ENCODE measurements around the gene SLC38A7. TPM values are rescaled to one million over a fixed set of nuclear protein-coding genes. Genes with fewer than 3 reads are reported as not detected.

SLC38A7 gene
- total RNA-seq (2014; rRNA removed; shearing (Covaris generic)) (16.1 and 21.2 TPM in 2 replicates), polyA plus RNA-seq (2016; fragmentation: Nextera tagmentation; extraction: Ambion mirVana) (19.2 and 20.2 TPM in 2 replicates)

GRCh38 chr16:58684354-58685083 is at the start of gene SLC38A7:
Gene SLC38A7 (minus strand): TSS chr16:58684770. CDS start chr16:58680126, 4,644 bp downstream.
- TF ChIP-seq EZH2phosphoT487 (IDR thresholded peaks at IDR 0.05; ENCODE audit: insufficient read depth, low read depth) = no peak
- no peak for TF ChIP-seq EZH2 (IDR thresholded peaks at IDR 0.05; ENCODE audit: insufficient read depth, poor library complexity, severe bottlenecking)
- Histone ChIP-seq H3K27me3 (replicated peaks; ENCODE audit: insufficient read depth) (no peaks in the 10 kb centered on the region), H3F3A (ENCODE audit: insufficient read depth) (peaks cover 18% of the 10 kb centered on the region), H3K79me2 (ENCODE audit: insufficient read depth) (peaks cover 25% of the 10 kb centered on the region), H3K4me3 (peak within 1 kb of the TSS; percentile 90), H2AFZ (peak within 1 kb of the TSS; percentile 95), H3K4me2 (ENCODE audit: unreplicated experiment) (peak within 1 kb of the TSS; percentile 99), H3K9me3 (ENCODE audit: low read depth) (no peaks in the 10 kb centered on the region), H3K27ac (peak within 1 kb of the TSS; percentile 65), H3K4me1 (ENCODE audit: insufficient read depth) (peaks cover 19% of the 10 kb centered on the region; the same call in 1 of the 2 replicates), H3K9ac (peak within 1 kb of the TSS; percentile 97), H3K36me3 (ENCODE audit: low read depth) (no peaks in the 10 kb centered on the region), H3K9me2 (ENCODE audit: insufficient read depth) (no peaks in the 10 kb centered on the region), H4K20me1 (ENCODE audit: insufficient read depth) (no peaks in the 10 kb centered on the region)
- in situ Hi-C loops (cut with MboI) = no loop called here
- peak; percentile 94 for DNase-seq
- WGBS, 2 experiments (ENCODE audit: low coverage in 1 of 2, low lambda C conversion rate in 2 of 2, missing lambda C conversion rate in 2 of 2) = 4 to 5% methylated on average over 39 to 41 of the region's 41 CpGs

- Histone ChIP-seq H3K9ac (peak within 1 kb of the TSS; percentile 80), H3K4me2 (ENCODE audit: unreplicated experiment) (peak within 1 kb of the TSS; percentile 86), H3K27ac (peak within 1 kb of the TSS; percentile 28), H3K9me3 (ENCODE audit: low read depth) (no peaks in the 10 kb centered on the region), H4K20me1 (ENCODE audit: insufficient read depth) (no peaks in the 10 kb centered on the region; the same call in 1 of the 2 replicates), H3K36me3 (ENCODE audit: low read depth) (no peaks in the 10 kb centered on the region), H3K27me3 (replicated peaks; ENCODE audit: insufficient read depth) (no peaks in the 10 kb centered on the region), H3F3A (ENCODE audit: insufficient read depth) (no peaks in the 10 kb centered on the region), H3K4me1 (ENCODE audit: insufficient read depth) (peaks cover 11% of the 10 kb centered on the region), H3K9me2 (ENCODE audit: insufficient read depth) (no peaks in the 10 kb centered on the region), H2AFZ (peak within 1 kb of the TSS; percentile 95), H3K79me2 (ENCODE audit: insufficient read depth) (peaks cover 51% of the 10 kb centered on the region), H3K4me3 (peak within 1 kb of the TSS; percentile 84)
- TF ChIP-seq EZH2 (IDR thresholded peaks at IDR 0.05; ENCODE audit: insufficient read depth, poor library complexity, severe bottlenecking) = no peak
- no peak for TF ChIP-seq EZH2phosphoT487 (IDR thresholded peaks at IDR 0.05; ENCODE audit: insufficient read depth, low read depth)
- DNase-seq = peak; percentile 92
- 0 to 1% methylated on average over 55 to 60 of the region's 68 CpGs for WGBS, 2 experiments (ENCODE audit: low coverage in 1 of 2, low lambda C conversion rate in 2 of 2, missing lambda C conversion rate in 2 of 2)
- in situ Hi-C loops (cut with MboI) = no loop called here
Measured at GRCh38 chr16:58733671-58734458, 49.3 kb upstream of the SLC38A7 start, which contains the start of gene GOT2. Gene GOT2 (minus strand): TSS chr16:58734316. CDS start chr16:58734228, 88 bp downstream.

- Histone ChIP-seq H3K27ac (peak overlapping the region; percentile 28), H3K27me3 (replicated peaks; ENCODE audit: insufficient read depth) (no peaks in the 10 kb centered on the region), H2AFZ (peak overlapping the region; percentile 95), H4K20me1 (ENCODE audit: insufficient read depth) (peaks cover 1% of the 10 kb centered on the region; the same call in 1 of the 2 replicates), H3K4me1 (ENCODE audit: insufficient read depth) (peaks cover 11% of the 10 kb centered on the region), H3K9me2 (ENCODE audit: insufficient read depth) (no peaks in the 10 kb centered on the region), H3K4me2 (ENCODE audit: unreplicated experiment) (peak overlapping the region; percentile 86), H3K79me2 (ENCODE audit: insufficient read depth) (peaks cover 57% of the 10 kb centered on the region), H3F3A (ENCODE audit: insufficient read depth) (no peaks in the 10 kb centered on the region), H3K4me3 (peak overlapping the region; percentile 84), H3K9me3 (ENCODE audit: low read depth) (no peaks in the 10 kb centered on the region), H3K36me3 (ENCODE audit: low read depth) (no peaks in the 10 kb centered on the region), H3K9ac (peak overlapping the region; percentile 80)
- WGBS, 2 experiments (ENCODE audit: low coverage in 1 of 2, low lambda C conversion rate in 2 of 2, missing lambda C conversion rate in 2 of 2) = 2% methylated on average over 16 to 23 of the region's 23 CpGs
- in situ Hi-C loops (cut with MboI) = no loop called here
- DNase-seq = peak; percentile 53
- TF ChIP-seq EZH2 (IDR thresholded peaks at IDR 0.05; ENCODE audit: insufficient read depth, poor library complexity, severe bottlenecking) (no peak), EZH2phosphoT487 (IDR thresholded peaks at IDR 0.05; ENCODE audit: insufficient read depth, low read depth) (no peak)
Measured at GRCh38 chr16:58733248-58733670, 48.7 kb upstream of the SLC38A7 start.

GRCh38 chr16:58732545-58733247 is 48.1 kb upstream of the SLC38A7 start:
- Histone ChIP-seq H3K4me1 (ENCODE audit: insufficient read depth) (peaks cover 11% of the 10 kb centered on the region), H3K27ac (peak overlapping the region; percentile 28), H3K36me3 (ENCODE audit: low read depth) (no peaks in the 10 kb centered on the region), H3F3A (ENCODE audit: insufficient read depth) (no peaks in the 10 kb centered on the region), H3K9ac (peak overlapping the region; percentile 80), H3K4me2 (ENCODE audit: unreplicated experiment) (peak overlapping the region; percentile 86), H3K9me3 (ENCODE audit: low read depth) (no peaks in the 10 kb centered on the region), H4K20me1 (ENCODE audit: insufficient read depth) (peaks cover 6% of the 10 kb centered on the region; the same call in 1 of the 2 replicates), H3K9me2 (ENCODE audit: insufficient read depth) (no peaks in the 10 kb centered on the region), H2AFZ (peak overlapping the region; percentile 95), H3K79me2 (ENCODE audit: insufficient read depth) (peaks cover 62% of the 10 kb centered on the region), H3K4me3 (peak overlapping the region; percentile 84), H3K27me3 (replicated peaks; ENCODE audit: insufficient read depth) (no peaks in the 10 kb centered on the region)
- TF ChIP-seq EZH2 (IDR thresholded peaks at IDR 0.05; ENCODE audit: insufficient read depth, poor library complexity, severe bottlenecking) (no peak), EZH2phosphoT487 (IDR thresholded peaks at IDR 0.05; ENCODE audit: insufficient read depth, low read depth) (no peak)
- in situ Hi-C loops (cut with MboI) = no loop called here
- WGBS, 2 experiments (ENCODE audit: low coverage in 1 of 2, low lambda C conversion rate in 2 of 2, missing lambda C conversion rate in 2 of 2) = 40% methylated on average over 9 of the region's 9 CpGs
- peak; percentile 74 for DNase-seq
